Nephron (organoid): ENCODE data around the gene AFAP1.

Experiments
- H3K27ac Mint-ChIP-seq, 3 experiments: 2 replicates each; pipeline ENCODE4 v1.8.0; 2020; ENCODE audit warnings: mixed read lengths in 3 of 3, mild to moderate bottlenecking in 2 of 3, moderate library complexity in 1 of 3
- H3K27me3 Mint-ChIP-seq: 2 replicates; pipeline ENCODE4 v1.8.0; 2021; ENCODE audit warnings: low read depth, mild to moderate bottlenecking, moderate library complexity, mixed read lengths
- H3K36me3 Mint-ChIP-seq: 2 replicates; pipeline ENCODE4 v1.8.0; 2020; ENCODE audit warnings: low read depth, mixed read lengths
- H3K4me1 Mint-ChIP-seq: 2 replicates; pipeline ENCODE4 v1.8.0; 2020; ENCODE audit warnings: mixed read lengths
- H3K4me3 Mint-ChIP-seq, 3 experiments: 2 replicates each; pipeline ENCODE4 v1.8.0; 2020; ENCODE audit warnings: mild to moderate bottlenecking in 3 of 3, mixed read lengths in 3 of 3, moderate library complexity in 2 of 3
- H3K9me3 Mint-ChIP-seq: 2 replicates; pipeline ENCODE4 v1.8.0; 2020; ENCODE audit warnings: mixed read lengths
- CTCF ChIP-seq, 3 experiments: fragments of 200-600 bp; sonication (generic); IDR thresholded peaks; one replicate each; pipeline ENCODE4 v1.5.0; 2021; ENCODE audit warnings: antibody characterized with exemption in 3 of 3; ENCODE audit not compliant: unreplicated experiment in 3 of 3

The AFAP1 gene

GRCh38 chr4:7910263-7910896 is 29.3 kb downstream of the AFAP1 start:
- Mint-ChIP-seq H3K36me3 (no peaks in the 10 kb centered on the region), H3K9me3 (no peaks in the 10 kb centered on the region), H3K4me1 (peaks cover 81% of the 10 kb centered on the region), H3K4me3 (peak overlapping the region; percentile 24 to 66 (median 63)), H3K27me3 (no peaks in the 10 kb centered on the region), H3K27ac (peak overlapping the region; percentile 94 to 98 (median 98))
- no peak for TF ChIP-seq CTCF (IDR thresholded peaks at IDR 0.05; ENCODE audit: unreplicated experiment in 3 of 3)

- peak overlapping the region in 2 of 3 experiments; percentile 42 to 63 for H3K4me3 Mint-ChIP-seq
- no peaks in the 10 kb centered on the region for H3K27me3 Mint-ChIP-seq
- no peaks in the 10 kb centered on the region for H3K36me3 Mint-ChIP-seq
- H3K9me3 Mint-ChIP-seq, result no peaks in the 10 kb centered on the region
- peak overlapping the region; percentile 94 to 98 (median 98) for H3K27ac Mint-ChIP-seq
- TF ChIP-seq CTCF (IDR thresholded peaks at IDR 0.05; ENCODE audit: unreplicated experiment in 3 of 3), result no peak
- H3K4me1 Mint-ChIP-seq, result peaks cover 85% of the 10 kb centered on the region
Measured at GRCh38 chr4:7909463-7910262, 30.0 kb downstream of the AFAP1 start.

- H3K9me3 Mint-ChIP-seq, result no peaks in the 10 kb centered on the region
Measured at GRCh38 chr4:7908668-7909067, 31.0 kb downstream of the AFAP1 start.

GRCh38 chr4:7907142-7907541 is 32.5 kb downstream of the AFAP1 start:
- no peaks in the 10 kb centered on the region for H3K27me3 Mint-ChIP-seq
- peak overlapping the region in 2 of 3 experiments; percentile 48 to 69 for H3K4me3 Mint-ChIP-seq
- H3K27ac Mint-ChIP-seq, result peak overlapping the region; percentile 97 to 100 (median 98)
- no peaks in the 10 kb centered on the region for H3K36me3 Mint-ChIP-seq
- no peaks in the 10 kb centered on the region for H3K9me3 Mint-ChIP-seq
- H3K4me1 Mint-ChIP-seq, result peaks cover 94% of the 10 kb centered on the region
- TF ChIP-seq CTCF (IDR thresholded peaks at IDR 0.05; ENCODE audit: unreplicated experiment in 3 of 3), result no peak

More at GRCh38 chr4:7908668-7909067, 31.0 kb downstream of the AFAP1 start:
- no peaks in the 10 kb centered on the region for H3K36me3 Mint-ChIP-seq
- peak overlapping the region in 1 of 3 experiments; percentile 98 for H3K27ac Mint-ChIP-seq
- H3K4me1 Mint-ChIP-seq, result peaks cover 93% of the 10 kb centered on the region
- no peak for TF ChIP-seq CTCF (IDR thresholded peaks at IDR 0.05; ENCODE audit: unreplicated experiment in 3 of 3)
- no peak overlapping the region for H3K4me3 Mint-ChIP-seq
- no peaks in the 10 kb centered on the region for H3K27me3 Mint-ChIP-seq

- peaks cover 94% of the 10 kb centered on the region for H3K4me1 Mint-ChIP-seq
- H3K9me3 Mint-ChIP-seq, result no peaks in the 10 kb centered on the region
- no peaks in the 10 kb centered on the region for H3K36me3 Mint-ChIP-seq
- peak overlapping the region; percentile 58 to 81 (median 74) for H3K4me3 Mint-ChIP-seq
- TF ChIP-seq CTCF (IDR thresholded peaks at IDR 0.05; ENCODE audit: unreplicated experiment in 3 of 3), result no peak
- H3K27ac Mint-ChIP-seq, result peak overlapping the region; percentile 97 to 100 (median 98)
- H3K27me3 Mint-ChIP-seq, result no peaks in the 10 kb centered on the region
Measured at GRCh38 chr4:7906171-7906701, 33.4 kb downstream of the AFAP1 start.
